ENCODE results near the gene ZNF568. TPM values are rescaled to one million over a fixed set of nuclear protein-coding genes. Genes with fewer than 3 reads are reported as not detected.
A peak's percentile ranks its signal among the peaks of the same experiment; 100 is the strongest.

The ZNF568 gene
- total and polyA plus RNA-seq, 2 experiments from 2014 or later, result 10.6 to 20.5 TPM

DNA sequence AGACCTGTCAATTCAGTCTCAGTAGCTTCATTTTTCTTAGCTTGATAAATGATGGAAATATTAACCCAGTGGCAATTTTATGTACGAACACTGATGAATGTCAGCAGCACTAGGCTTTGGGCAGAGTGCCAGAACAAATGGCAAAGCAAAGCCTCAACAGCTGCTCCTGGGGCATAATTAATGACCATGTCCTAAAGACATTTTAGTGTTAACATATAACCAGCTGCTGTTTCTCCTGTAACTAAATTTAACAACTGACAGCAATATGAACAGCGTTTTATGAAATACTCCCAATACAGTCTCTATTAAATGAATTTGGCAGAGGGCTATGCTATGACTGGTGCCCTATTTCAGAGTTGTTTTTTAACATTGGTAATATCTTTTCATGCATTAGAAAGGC, 47.1 kb downstream of the ZNF568 start:
- H3K36me3 ChIP-seq (ENCODE audit: low read depth), result no peaks in the 10 kb centered on the region
- TF ChIP-seq EZH2phosphoT487 (IDR thresholded peaks at IDR 0.05; ENCODE audit: insufficient read depth, low read depth) (no peak), EZH2 (IDR thresholded peaks at IDR 0.05; ENCODE audit: insufficient read depth, poor library complexity, severe bottlenecking) (no peak)
- no peak overlapping the region for H3K9ac ChIP-seq
- H4K20me1 ChIP-seq (ENCODE audit: insufficient read depth), result no peaks in the 10 kb centered on the region
- no peak overlapping the region for H3K4me3 ChIP-seq
- no peak overlapping the region for H3K27ac ChIP-seq
- no peaks in the 10 kb centered on the region for H3K79me2 ChIP-seq (ENCODE audit: insufficient read depth)
- no peak overlapping the region for H2AFZ ChIP-seq
- H3F3A ChIP-seq (ENCODE audit: insufficient read depth), result no peaks in the 10 kb centered on the region
- in situ Hi-C loops (cut with MboI), result no loop called here
- no peaks in the 10 kb centered on the region for H3K27me3 ChIP-seq (replicated peaks; ENCODE audit: insufficient read depth)
- WGBS, 2 experiments (ENCODE audit: low coverage in 1 of 2, low lambda C conversion rate in 2 of 2, missing lambda C conversion rate in 2 of 2), result 66 to 76% methylated on average over 2 of the region's 2 CpGs
- no peaks in the 10 kb centered on the region for H3K4me1 ChIP-seq (ENCODE audit: insufficient read depth)
- H3K9me2 ChIP-seq (ENCODE audit: insufficient read depth), result no peaks in the 10 kb centered on the region
- no peak for DNase-seq
- no peaks in the 10 kb centered on the region for H3K9me3 ChIP-seq (ENCODE audit: low read depth)
- no peak overlapping the region for H3K4me2 ChIP-seq (ENCODE audit: unreplicated experiment)

DNA sequence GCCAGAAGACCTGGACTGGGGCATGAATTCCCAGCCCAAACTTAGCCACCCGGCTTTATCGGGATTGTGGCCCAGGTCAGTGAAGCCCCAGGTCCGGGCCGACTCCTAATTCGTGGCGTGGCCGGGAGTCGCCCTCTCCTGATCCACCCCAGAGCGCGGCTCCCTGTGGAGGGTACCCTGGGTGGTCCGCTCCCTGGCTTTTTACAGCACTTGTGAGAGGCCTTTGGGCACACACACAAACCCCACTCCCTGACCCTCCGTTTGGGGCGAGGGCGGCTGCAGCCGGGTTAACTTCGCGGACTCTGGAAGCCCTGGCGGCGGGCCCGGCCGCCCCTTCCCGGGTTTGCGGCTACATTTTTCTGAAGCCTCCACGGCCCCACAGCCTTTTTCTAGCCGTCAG, 56.4 kb downstream of the ZNF568 start:
- TF ChIP-seq EZH2phosphoT487 (IDR thresholded peaks at IDR 0.05; ENCODE audit: insufficient read depth, low read depth) (no peak), EZH2 (IDR thresholded peaks at IDR 0.05; ENCODE audit: insufficient read depth, poor library complexity, severe bottlenecking) (no peak)
- Histone ChIP-seq H3K4me3 (peak overlapping the region; percentile 93), H3F3A (ENCODE audit: insufficient read depth) (no peaks in the 10 kb centered on the region), H4K20me1 (ENCODE audit: insufficient read depth) (no peaks in the 10 kb centered on the region), H3K27me3 (replicated peaks; ENCODE audit: insufficient read depth) (no peaks in the 10 kb centered on the region), H3K4me1 (ENCODE audit: insufficient read depth) (0 out of 2 replicates have a peak, but pooled peaks cover 7% of the 10 kb centered on the region), H3K4me2 (ENCODE audit: unreplicated experiment) (peak overlapping the region; percentile 91), H2AFZ (peak overlapping the region; percentile 99), H3K9me3 (ENCODE audit: low read depth) (no peaks in the 10 kb centered on the region), H3K79me2 (ENCODE audit: insufficient read depth) (no peaks in the 10 kb centered on the region), H3K9me2 (ENCODE audit: insufficient read depth) (no peaks in the 10 kb centered on the region), H3K27ac (peak overlapping the region; percentile 52), H3K36me3 (ENCODE audit: low read depth) (peaks cover 6% of the 10 kb centered on the region; the same call in 1 of the 2 replicates), H3K9ac (peak overlapping the region; percentile 77)
- peak; percentile 15 for DNase-seq
- in situ Hi-C loops (cut with MboI), result no loop called here
- WGBS, 2 experiments (ENCODE audit: low coverage in 1 of 2, low lambda C conversion rate in 2 of 2, missing lambda C conversion rate in 2 of 2), result 6 to 9% methylated on average over 19 to 25 of the region's 25 CpGs

DNA sequence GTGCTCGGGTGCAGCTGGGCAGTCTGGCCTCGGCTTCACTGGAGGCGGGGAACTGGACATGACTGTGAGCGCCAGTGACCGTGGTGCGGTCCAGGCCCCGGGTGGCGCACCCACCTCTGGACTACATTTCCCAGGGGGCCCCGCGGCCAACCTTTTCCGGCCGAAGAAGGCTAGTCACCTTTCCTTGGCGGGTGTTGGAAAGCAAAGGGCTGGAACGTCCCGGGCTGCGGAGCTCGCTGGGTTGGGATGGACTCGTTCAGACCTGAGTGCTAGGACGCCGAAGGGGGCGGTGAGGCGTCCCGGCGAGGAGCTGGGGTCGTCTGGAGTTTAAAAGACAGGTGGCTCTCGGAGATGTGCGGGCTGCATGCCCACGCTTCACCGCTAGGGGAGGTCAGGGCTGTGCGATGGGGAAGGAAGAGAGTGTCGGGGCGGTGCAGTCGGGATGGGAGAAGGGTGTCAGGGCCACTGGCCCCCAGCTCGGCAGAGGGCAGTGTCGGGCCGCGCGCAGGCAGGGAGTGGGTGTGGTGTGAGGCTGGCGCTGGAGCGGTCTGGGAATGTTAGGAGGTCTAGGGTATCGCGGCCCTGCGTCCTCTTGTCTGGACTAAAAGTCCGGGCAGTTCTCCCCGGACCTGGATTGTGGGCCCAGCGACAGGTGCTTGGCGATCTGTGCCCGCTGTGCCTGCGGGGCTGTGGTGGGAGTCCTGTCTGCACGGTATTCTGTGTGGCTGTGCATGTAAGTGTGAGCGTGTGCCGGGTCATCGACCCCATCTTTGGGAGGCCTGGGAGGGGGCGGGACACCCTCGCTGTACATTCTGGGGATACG, 57.1 kb downstream of the ZNF568 start:
- no peaks in the 10 kb centered on the region for H4K20me1 ChIP-seq (ENCODE audit: insufficient read depth)
- H3K27ac ChIP-seq, result peak overlapping the region; percentile 52
- peak overlapping the region; percentile 77 for H3K9ac ChIP-seq
- H3K4me1 ChIP-seq (ENCODE audit: insufficient read depth), result 0 out of 2 replicates have a peak, but pooled peaks cover 7% of the 10 kb centered on the region
- H3K36me3 ChIP-seq (ENCODE audit: low read depth), result peaks cover 6% of the 10 kb centered on the region; the same call in 1 of the 2 replicates
- no peaks in the 10 kb centered on the region for H3F3A ChIP-seq (ENCODE audit: insufficient read depth)
- H3K4me2 ChIP-seq (ENCODE audit: unreplicated experiment), result peak overlapping the region; percentile 91
- in situ Hi-C loops (cut with MboI), result no loop called here
- no peaks in the 10 kb centered on the region for H3K9me2 ChIP-seq (ENCODE audit: insufficient read depth)
- H3K27me3 ChIP-seq (replicated peaks; ENCODE audit: insufficient read depth), result no peaks in the 10 kb centered on the region
- WGBS, 2 experiments (ENCODE audit: low coverage in 1 of 2, low lambda C conversion rate in 2 of 2, missing lambda C conversion rate in 2 of 2), result 1 to 2% methylated on average over 51 to 54 of the region's 56 CpGs
- no peaks in the 10 kb centered on the region for H3K79me2 ChIP-seq (ENCODE audit: insufficient read depth)
- TF ChIP-seq EZH2 (IDR thresholded peaks at IDR 0.05; ENCODE audit: insufficient read depth, poor library complexity, severe bottlenecking), result no peak
- no peak for TF ChIP-seq EZH2phosphoT487 (IDR thresholded peaks at IDR 0.05; ENCODE audit: insufficient read depth, low read depth)
- DNase-seq, result peak; percentile 91
- no peaks in the 10 kb centered on the region for H3K9me3 ChIP-seq (ENCODE audit: low read depth)
- peak overlapping the region; percentile 99 for H2AFZ ChIP-seq
- H3K4me3 ChIP-seq, result peak overlapping the region; percentile 93

DNA sequence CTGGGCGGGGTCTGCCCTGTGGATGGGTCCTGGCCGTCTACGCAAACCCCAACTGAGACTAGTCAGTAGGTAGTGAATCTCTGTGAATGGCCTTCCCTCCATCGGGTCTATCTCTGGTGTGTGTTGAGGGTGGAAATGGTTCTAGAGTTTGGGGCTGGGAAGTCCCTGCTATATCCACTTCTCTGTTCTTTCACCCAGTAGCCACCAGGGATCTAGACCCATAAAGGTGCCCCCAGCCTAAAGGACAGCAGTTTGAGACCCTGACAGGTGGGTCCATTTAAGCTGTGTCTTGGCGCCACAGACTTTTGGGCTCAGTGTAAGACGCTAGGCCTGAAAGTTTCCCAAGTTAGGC, 57.7 kb downstream of the ZNF568 start:
- in situ Hi-C loops (cut with MboI), result no loop called here
- Histone ChIP-seq H3K9me2 (ENCODE audit: insufficient read depth) (no peaks in the 10 kb centered on the region), H2AFZ (peak overlapping the region; percentile 99), H3K27ac (peak overlapping the region; percentile 52), H3K4me2 (ENCODE audit: unreplicated experiment) (peak overlapping the region; percentile 91), H3F3A (ENCODE audit: insufficient read depth) (no peaks in the 10 kb centered on the region), H3K9me3 (ENCODE audit: low read depth) (no peaks in the 10 kb centered on the region), H3K4me1 (ENCODE audit: insufficient read depth) (0 out of 2 replicates have a peak, but pooled peaks cover 7% of the 10 kb centered on the region), H3K27me3 (replicated peaks; ENCODE audit: insufficient read depth) (no peaks in the 10 kb centered on the region), H3K36me3 (ENCODE audit: low read depth) (peaks cover 6% of the 10 kb centered on the region; the same call in 1 of the 2 replicates), H3K4me3 (peak overlapping the region; percentile 93), H3K9ac (peak overlapping the region; percentile 77), H4K20me1 (ENCODE audit: insufficient read depth) (no peaks in the 10 kb centered on the region), H3K79me2 (ENCODE audit: insufficient read depth) (no peaks in the 10 kb centered on the region)
- DNase-seq, result no peak
- no peak for TF ChIP-seq EZH2phosphoT487 (IDR thresholded peaks at IDR 0.05; ENCODE audit: insufficient read depth, low read depth)
- TF ChIP-seq EZH2 (IDR thresholded peaks at IDR 0.05; ENCODE audit: insufficient read depth, poor library complexity, severe bottlenecking), result no peak
- 50 to 54% methylated on average over 6 of the region's 6 CpGs for WGBS, 2 experiments (ENCODE audit: low coverage in 1 of 2, low lambda C conversion rate in 2 of 2, missing lambda C conversion rate in 2 of 2)
